Measurements from ENCODE around the gene SLIT3. TPM values are rescaled to one million over a fixed set of nuclear protein-coding genes. Genes with fewer than 3 reads are reported as not detected.

SLIT3 gene
- total RNA-seq, 6 donors from 2014 or later = 10.8 to 57.3 (median 32.2) TPM

DNA sequence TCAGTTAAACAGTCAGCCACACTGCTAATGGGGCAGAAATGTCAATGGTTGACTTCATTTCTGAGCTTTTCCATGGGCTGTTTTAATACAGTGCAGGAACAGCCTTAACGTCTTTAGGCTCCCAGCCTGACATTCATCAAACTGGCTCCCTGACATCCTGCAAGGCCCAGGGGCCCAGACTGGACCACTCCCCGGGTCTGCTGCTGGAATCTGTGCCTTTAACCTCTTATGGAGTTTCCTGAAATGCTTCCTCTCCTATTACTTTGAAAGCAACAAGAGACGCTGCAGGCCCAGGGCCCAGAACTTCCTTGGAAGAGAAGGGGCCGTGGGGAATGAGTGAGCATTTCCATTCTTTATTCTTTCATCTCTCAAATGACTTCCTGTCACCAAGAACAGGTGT lies 504.9 kb downstream of the SLIT3 start:
- Histone ChIP-seq H3K27ac (no peak overlapping the region), H3K4me1 (peaks cover 0 to 7% (median 3%) of the 10 kb centered on the region in 4 donors), H3K36me3 (no peaks in the 10 kb centered on the region), H3K4me3 (no peak overlapping the region), H3K27me3 (no peaks in the 10 kb centered on the region), H3K9me3 (no peaks in the 10 kb centered on the region)
- no peak for ATAC-seq (ENCODE audit: low FRiP score in 2 of 2)
- WGBS, 2 donors = 63 to 64% methylated on average over 4 of the region's 4 CpGs
- DNase-seq = no peak
- TF ChIP-seq POLR2A (IDR thresholded peaks at IDR 0.05) (no peak), EP300 (IDR thresholded peaks at IDR 0.05) (no peak), CTCF (IDR thresholded peaks at IDR 0.05) (no peak), POLR2AphosphoS5 (IDR thresholded peaks at IDR 0.05) (no peak)

GRCh38 chr5:168793841-168794837 lies 506.8 kb downstream of the SLIT3 start:
- peak overlapping the region in 2 of 4 donors; percentile 14 to 46 for H3K27ac ChIP-seq
- 35 to 40% methylated on average over 15 of the region's 15 CpGs for WGBS, 2 donors
- DNase-seq = peak in 1 of 2 donors; percentile 52
- ATAC-seq (ENCODE audit: low FRiP score in 2 of 2) = peak; percentile 56 to 59
- H3K27me3 ChIP-seq = no peaks in the 10 kb centered on the region
- no peaks in the 10 kb centered on the region for H3K36me3 ChIP-seq
- no peak overlapping the region for H3K4me3 ChIP-seq
- H3K9me3 ChIP-seq = no peaks in the 10 kb centered on the region
- peaks cover 0 to 7% (median 3%) of the 10 kb centered on the region in 4 donors for H3K4me1 ChIP-seq
- TF ChIP-seq EP300 (IDR thresholded peaks at IDR 0.05) (peak in 1 of 4 donors; percentile 97), POLR2AphosphoS5 (IDR thresholded peaks at IDR 0.05) (peak in 1 of 2 donors; percentile 68), POLR2A (IDR thresholded peaks at IDR 0.05) (peak in 1 of 4 donors; percentile 23), CTCF (IDR thresholded peaks at IDR 0.05) (no peak)

GRCh38 chr5:168792678-168793077 lies 508.3 kb downstream of the SLIT3 start:
- no peaks in the 10 kb centered on the region for H3K36me3 ChIP-seq
- peaks cover 0 to 7% (median 3%) of the 10 kb centered on the region in 4 donors for H3K4me1 ChIP-seq
- H3K4me3 ChIP-seq = no peak overlapping the region
- ATAC-seq (ENCODE audit: low FRiP score in 2 of 2) (no peak), DNase-seq (no peak)
- no peak overlapping the region for H3K27ac ChIP-seq
- 84 to 87% methylated on average over 2 of the region's 2 CpGs for WGBS, 2 donors
- no peaks in the 10 kb centered on the region for H3K27me3 ChIP-seq
- H3K9me3 ChIP-seq = no peaks in the 10 kb centered on the region
- TF ChIP-seq POLR2AphosphoS5 (IDR thresholded peaks at IDR 0.05) = no peak
- no peak for TF ChIP-seq EP300 (IDR thresholded peaks at IDR 0.05)
- TF ChIP-seq POLR2A (IDR thresholded peaks at IDR 0.05) = no peak
- TF ChIP-seq CTCF (IDR thresholded peaks at IDR 0.05) = no peak

- H3K4me3 ChIP-seq = no peak overlapping the region
- no peak for TF ChIP-seq CTCF (IDR thresholded peaks at IDR 0.05)
- TF ChIP-seq POLR2A (IDR thresholded peaks at IDR 0.05) = no peak
- TF ChIP-seq POLR2AphosphoS5 (IDR thresholded peaks at IDR 0.05) = no peak
- no peak for TF ChIP-seq EP300 (IDR thresholded peaks at IDR 0.05)
- ATAC-seq (ENCODE audit: low FRiP score in 2 of 2) (no peak), DNase-seq (no peak)
- no peak overlapping the region for H3K27ac ChIP-seq
- H3K27me3 ChIP-seq = no peaks in the 10 kb centered on the region
- H3K36me3 ChIP-seq = no peaks in the 10 kb centered on the region
- H3K4me1 ChIP-seq = peaks cover 0 to 7% (median 3%) of the 10 kb centered on the region in 4 donors
- 58 to 62% methylated on average over 13 of the region's 13 CpGs for WGBS, 2 donors
- no peaks in the 10 kb centered on the region for H3K9me3 ChIP-seq
Measured at GRCh38 chr5:168790671-168791250, 510.2 kb downstream of the SLIT3 start.
